SK-N-SH (cell line): ENCODE data around the gene PTCH2. TPM values are rescaled to one million over a fixed set of nuclear protein-coding genes. Genes with fewer than 3 reads are reported as not detected.

Experiments
- CTCF ChIA-PET: fragments of 300-600, 350-600 bp; formaldehyde crosslinking; extraction: SDS; loops from one replicate; lab custom pipeline; 2021; lab: Yijun Ruan, JAX
- POLR2A ChIA-PET: fragments of 350-600 bp; sonication (Branson Sonifier 250); formaldehyde crosslinking; extraction: SDS; loops from one replicate; lab custom pipeline; 2020; ENCODE audit warnings: antibody characterized with exemption, inconsistent platforms; lab: Yijun Ruan, JAX
- DNase-seq: peaks from one replicate; pipeline ENCODE4 v3.0.0; 2012
- H2AFZ ChIP-seq: fragments of 200-600 bp; sonication (generic); 2 replicates; pipeline ENCODE4 v1.8.1; 2016; ENCODE audit warnings: antibody characterized with exemption, mild to moderate bottlenecking, low read depth
- H3F3A ChIP-seq: fragments of 200-600 bp; sonication (generic); replicated peaks from 2 replicates; pipeline ENCODE3; 2016; ENCODE audit warnings: antibody characterized with exemption, mild to moderate bottlenecking; ENCODE audit not compliant: insufficient read depth
- H3K27ac ChIP-seq, 2 experiments: fragments of 200-500 bp in 1 of 2; fragments of 200-600 bp in 1 of 2; sonication (Bioruptor generic) in 1 of 2; sonication (generic), shearing (Covaris generic) in 1 of 2; 2 replicates each; pipeline versions ENCODE4 v1.5.1 to v1.6.1; 2014 to 2016; ENCODE audit warnings: low read depth in 2 of 2, inconsistent platforms in 1 of 2, low read length in 1 of 2, mild to moderate bottlenecking in 1 of 2, mixed read lengths in 1 of 2
- H3K27me3 ChIP-seq: fragments of 200-600 bp; sonication (generic), shearing (Covaris generic); 2 replicates; pipeline ENCODE4 v1.6.1; 2016; ENCODE audit warnings: mixed run types; ENCODE audit not compliant: insufficient read depth
- H3K36me3 ChIP-seq, 2 experiments: fragments of 200-500 bp in 1 of 2; fragments of 200-600 bp in 1 of 2; sonication (Bioruptor generic) in 1 of 2; sonication (generic) in 1 of 2; replicated peaks in 1 of 2; 2 replicates each; pipeline versions ENCODE3 to v1.5.1; 2014 to 2016; ENCODE audit warnings: low read length in 1 of 2, mild to moderate bottlenecking in 1 of 2; ENCODE audit not compliant: insufficient read depth in 2 of 2, control insufficient read depth in 1 of 2
- H3K4me1 ChIP-seq, 2 experiments: fragments of 200-500 bp in 1 of 2; fragments of 200-600 bp in 1 of 2; sonication (Bioruptor generic) in 1 of 2; sonication (generic), shearing (Covaris generic) in 1 of 2; 2 replicates each; pipeline versions ENCODE4 v1.5.1 to v1.6.1; 2014 to 2016; ENCODE audit warnings: low read depth in 1 of 2, low read length in 1 of 2, mixed run types in 1 of 2; ENCODE audit not compliant: insufficient read depth in 2 of 2, control insufficient read depth in 1 of 2
- H3K4me2 ChIP-seq: fragments of 200-600 bp; sonication (generic), shearing (Covaris generic); 2 replicates; pipeline ENCODE4 v1.6.1; 2017; ENCODE audit warnings: mixed run types
- H3K4me3 ChIP-seq, 2 experiments: fragments of 200-500 bp in 1 of 2; fragments of 200-600 bp in 1 of 2; sonication (Bioruptor generic) in 1 of 2; sonication (generic), shearing (Covaris generic) in 1 of 2; 2 replicates each; pipeline versions ENCODE4 v1.5.1 to v1.8.1; 2014 to 2016; ENCODE audit warnings: low read depth in 2 of 2, inconsistent platforms in 1 of 2, low read length in 1 of 2, mild to moderate bottlenecking in 1 of 2, mixed read lengths in 1 of 2, moderate library complexity in 1 of 2
- H3K79me2 ChIP-seq: fragments of 200-600 bp; sonication (generic); 2 replicates; pipeline ENCODE4 v1.8.1; 2017; ENCODE audit warnings: mild to moderate bottlenecking; ENCODE audit not compliant: insufficient read depth
- H3K9ac ChIP-seq: fragments of 200-600 bp; sonication (generic); 2 replicates; pipeline ENCODE4 v1.6.1; 2017; ENCODE audit warnings: mixed run types
- H3K9me2 ChIP-seq: fragments of 200-600 bp; sonication (generic); 2 replicates; pipeline ENCODE4 v1.6.1; 2017; ENCODE audit warnings: mixed run types
- H3K9me3 ChIP-seq: fragments of 200-600 bp; sonication (generic); 2 replicates; pipeline ENCODE4 v1.6.1; 2017; ENCODE audit warnings: mixed run types, mild to moderate bottlenecking, moderate library complexity
- H4K20me1 ChIP-seq: fragments of 200-600 bp; sonication (generic); 2 replicates; pipeline ENCODE4 v1.6.1; 2017; ENCODE audit warnings: mild to moderate bottlenecking, mixed run types; ENCODE audit not compliant: insufficient read depth
- EP300 ChIP-seq, 2 experiments: IDR thresholded peaks; 2 replicates each; pipeline versions ENCODE4 v1.4.0 to v1.6.1; 2012; ENCODE audit warnings: borderline replicate concordance in 1 of 2, low read depth in 1 of 2, low read length in 1 of 2
- FOSL2 ChIP-seq: IDR thresholded peaks from 2 replicates; pipeline ENCODE4 v1.4.0; 2012; ENCODE audit warnings: low read depth, mild to moderate bottlenecking, moderate library complexity, borderline replicate concordance
- GABPA ChIP-seq: IDR thresholded peaks from 2 replicates; pipeline ENCODE4 v1.4.0; 2012; ENCODE audit warnings: low read depth, mild to moderate bottlenecking
- GATA2 ChIP-seq: sonication (generic); formaldehyde crosslinking; IDR thresholded peaks from 2 replicates; pipeline ENCODE4 v1.5.0; 2020; ENCODE audit warnings: mild to moderate bottlenecking, missing genetic modification reagents
- NRF1 ChIP-seq: IDR thresholded peaks from 2 replicates; pipeline ENCODE4 v1.6.1; 2012; ENCODE audit warnings: low read depth, mild to moderate bottlenecking, low read length
- RAD21 ChIP-seq: IDR thresholded peaks from 2 replicates; pipeline ENCODE4 v1.6.1; 2012; ENCODE audit warnings: mild to moderate bottlenecking, low read length
- RFX5 ChIP-seq: IDR thresholded peaks from 2 replicates; pipeline ENCODE4 v1.6.1; 2012; ENCODE audit warnings: mild to moderate bottlenecking, improper control_type of control experiment, low read length
- RXRA ChIP-seq: IDR thresholded peaks from 2 replicates; pipeline ENCODE4 v1.4.0; 2012; ENCODE audit warnings: low read depth, mild to moderate bottlenecking, borderline replicate concordance
- SMC3 ChIP-seq: IDR thresholded peaks from 2 replicates; pipeline ENCODE4 v1.6.1; 2012; ENCODE audit warnings: low read depth, low read length, improper control_type of control experiment
- TCF12 ChIP-seq: IDR thresholded peaks from 2 replicates; pipeline ENCODE4 v1.4.0; 2012
- TEAD4 ChIP-seq: IDR thresholded peaks from 2 replicates; pipeline ENCODE4 v1.4.0; 2012; ENCODE audit warnings: mild to moderate bottlenecking, borderline replicate concordance; ENCODE audit not compliant: insufficient read depth
- WGBS: methylation state at CpG from one replicate; pipeline ENCODE4 v1.1.6; 2017; ENCODE audit warnings: low lambda C conversion rate; 5-methylcytosine and 5-hydroxymethylcytosine counted together
- polyA plus RNA-seq, 3 experiments: library from polyadenylated mRNA; depleted of rRNA; stranded (reverse); fragments of >200 nt; gene quantifications; 2 replicates each; pipeline ENCODE4 v1.2.3, GENCODE V29; 2012
- TF ChIP-seq, protein P1 (sequence below): IDR thresholded peaks from 2 replicates; pipeline ENCODE4 v1.4.0; 2012; ENCODE audit warnings: low read depth, borderline replicate concordance
- TF ChIP-seq, protein P2 (sequence below): fragments of 150-350 bp; IDR thresholded peaks from 2 replicates; pipeline ENCODE4 v1.6.1; 2017; ENCODE audit warnings: antibody characterized with exemption, low read length, low read depth, borderline replicate concordance
- TF ChIP-seq, protein P3 (sequence below): IDR thresholded peaks from 2 replicates; pipeline ENCODE4 v1.4.0; 2012; ENCODE audit warnings: low read depth, borderline replicate concordance
- TF ChIP-seq, protein P4 (sequence below): fragments of 200-600 bp; sonication (generic); IDR thresholded peaks from 2 replicates; pipeline ENCODE4 v1.6.1; 2017; ENCODE audit warnings: antibody characterized with exemption, mild to moderate bottlenecking, moderate library complexity

PTCH2 gene
- polyA plus RNA-seq, 1 of the 3 experiments (the other 2 are of a cell fraction) = 1.2 TPM

DNA sequence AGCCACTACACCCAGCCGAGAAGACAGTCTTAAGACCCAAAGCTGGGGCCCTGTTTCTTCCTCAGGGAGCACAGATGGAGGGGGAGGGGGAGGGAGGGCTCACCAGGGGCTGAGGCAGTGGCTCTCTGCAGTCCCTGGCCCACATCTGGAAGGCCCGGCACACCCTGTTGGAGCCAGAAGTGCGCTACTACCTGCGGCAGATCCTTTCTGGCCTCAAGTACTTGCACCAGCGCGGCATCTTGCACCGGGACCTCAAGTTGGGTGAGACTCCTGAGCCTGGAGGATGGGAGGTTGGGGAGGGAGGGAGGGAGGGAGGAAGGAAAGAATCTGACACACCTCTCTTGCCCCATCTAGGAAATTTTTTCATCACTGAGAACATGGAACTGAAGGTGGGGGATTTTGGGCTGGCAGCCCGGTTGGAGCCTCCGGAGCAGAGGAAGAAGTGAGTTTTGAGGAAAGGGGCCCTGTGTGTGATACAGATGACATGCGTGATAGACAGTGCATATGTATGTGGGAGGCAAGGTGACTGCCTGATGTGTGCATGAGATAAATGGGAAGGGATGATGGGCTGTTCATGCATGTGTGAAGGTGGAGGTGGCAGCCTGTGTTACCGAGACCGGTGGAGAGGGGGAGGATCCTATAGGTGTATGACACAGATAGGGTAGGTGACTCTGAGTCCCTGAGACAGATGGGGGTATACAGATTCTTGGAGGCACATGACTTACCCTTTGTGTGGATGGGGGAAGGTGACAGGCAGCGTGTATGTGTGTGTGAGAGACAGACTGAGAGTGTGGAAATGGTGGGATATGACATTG, 41.4 kb downstream of the PTCH2 start:
- peak overlapping the region; percentile 98 for H3K9ac ChIP-seq
- H3K4me3 ChIP-seq = peak overlapping the region; percentile 87 to 96; a peak in 3 of 4 replicates
- POLR2A ChIA-PET = no interaction called here
- peak overlapping the region in 1 of 2 experiments; percentile 100; a peak in 1 of 4 replicates for H3K27ac ChIP-seq
- DNase-seq = no peak
- H3K79me2 ChIP-seq = peaks cover 57% of the 10 kb centered on the region
- CTCF ChIA-PET = interaction anchor here (0.9 to 1.9 kb wide), 3 partner anchors 8 to 16 kb away, joined by 4 to 11 read pairs (median 7); no protein-coding TSS in a partner anchor
- peaks cover 32% of the 10 kb centered on the region for H4K20me1 ChIP-seq
- TF ChIP-seq RXRA = no peak
- TF ChIP-seq, protein P1, sequence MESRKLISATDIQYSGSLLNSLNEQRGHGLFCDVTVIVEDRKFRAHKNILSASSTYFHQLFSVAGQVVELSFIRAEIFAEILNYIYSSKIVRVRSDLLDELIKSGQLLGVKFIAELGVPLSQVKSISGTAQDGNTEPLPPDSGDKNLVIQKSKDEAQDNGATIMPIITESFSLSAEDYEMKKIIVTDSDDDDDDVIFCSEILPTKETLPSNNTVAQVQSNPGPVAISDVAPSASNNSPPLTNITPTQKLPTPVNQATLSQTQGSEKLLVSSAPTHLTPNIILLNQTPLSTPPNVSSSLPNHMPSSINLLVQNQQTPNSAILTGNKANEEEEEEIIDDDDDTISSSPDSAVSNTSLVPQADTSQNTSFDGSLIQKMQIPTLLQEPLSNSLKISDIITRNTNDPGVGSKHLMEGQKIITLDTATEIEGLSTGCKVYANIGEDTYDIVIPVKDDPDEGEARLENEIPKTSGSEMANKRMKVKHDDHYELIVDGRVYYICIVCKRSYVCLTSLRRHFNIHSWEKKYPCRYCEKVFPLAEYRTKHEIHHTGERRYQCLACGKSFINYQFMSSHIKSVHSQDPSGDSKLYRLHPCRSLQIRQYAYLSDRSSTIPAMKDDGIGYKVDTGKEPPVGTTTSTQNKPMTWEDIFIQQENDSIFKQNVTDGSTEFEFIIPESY = no peak
- no peak for TF ChIP-seq EP300 (IDR thresholded peaks at IDR 0.05; ENCODE audit: borderline replicate concordance in 1 of 2, low read depth in 1 of 2, low read length in 1 of 2)
- TF ChIP-seq GATA2 = no peak
- TF ChIP-seq, protein P2, sequence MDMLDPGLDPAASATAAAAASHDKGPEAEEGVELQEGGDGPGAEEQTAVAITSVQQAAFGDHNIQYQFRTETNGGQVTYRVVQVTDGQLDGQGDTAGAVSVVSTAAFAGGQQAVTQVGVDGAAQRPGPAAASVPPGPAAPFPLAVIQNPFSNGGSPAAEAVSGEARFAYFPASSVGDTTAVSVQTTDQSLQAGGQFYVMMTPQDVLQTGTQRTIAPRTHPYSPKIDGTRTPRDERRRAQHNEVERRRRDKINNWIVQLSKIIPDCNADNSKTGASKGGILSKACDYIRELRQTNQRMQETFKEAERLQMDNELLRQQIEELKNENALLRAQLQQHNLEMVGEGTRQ = no peak
- TF ChIP-seq TCF12 = no peak
- TF ChIP-seq GABPA = no peak
- no peak for TF ChIP-seq NRF1
- TF ChIP-seq RFX5 = no peak
- no peak for TF ChIP-seq SMC3
- WGBS = 69% methylated on average over 10 of the region's 13 CpGs
- no peak overlapping the region for H2AFZ ChIP-seq
- H3K9me2 ChIP-seq = no peaks in the 10 kb centered on the region
- peaks cover 34% of the 10 kb centered on the region for H3F3A ChIP-seq
- H3K4me2 ChIP-seq = peak overlapping the region; percentile 98
- no peaks in the 10 kb centered on the region for H3K27me3 ChIP-seq
- peaks cover 43 to 48% of the 10 kb centered on the region in 2 experiments for H3K36me3 ChIP-seq
- peaks cover 21 to 33% of the 10 kb centered on the region in 2 experiments; a peak in 3 of 4 replicates for H3K4me1 ChIP-seq
- no peaks in the 10 kb centered on the region for H3K9me3 ChIP-seq

DNA sequence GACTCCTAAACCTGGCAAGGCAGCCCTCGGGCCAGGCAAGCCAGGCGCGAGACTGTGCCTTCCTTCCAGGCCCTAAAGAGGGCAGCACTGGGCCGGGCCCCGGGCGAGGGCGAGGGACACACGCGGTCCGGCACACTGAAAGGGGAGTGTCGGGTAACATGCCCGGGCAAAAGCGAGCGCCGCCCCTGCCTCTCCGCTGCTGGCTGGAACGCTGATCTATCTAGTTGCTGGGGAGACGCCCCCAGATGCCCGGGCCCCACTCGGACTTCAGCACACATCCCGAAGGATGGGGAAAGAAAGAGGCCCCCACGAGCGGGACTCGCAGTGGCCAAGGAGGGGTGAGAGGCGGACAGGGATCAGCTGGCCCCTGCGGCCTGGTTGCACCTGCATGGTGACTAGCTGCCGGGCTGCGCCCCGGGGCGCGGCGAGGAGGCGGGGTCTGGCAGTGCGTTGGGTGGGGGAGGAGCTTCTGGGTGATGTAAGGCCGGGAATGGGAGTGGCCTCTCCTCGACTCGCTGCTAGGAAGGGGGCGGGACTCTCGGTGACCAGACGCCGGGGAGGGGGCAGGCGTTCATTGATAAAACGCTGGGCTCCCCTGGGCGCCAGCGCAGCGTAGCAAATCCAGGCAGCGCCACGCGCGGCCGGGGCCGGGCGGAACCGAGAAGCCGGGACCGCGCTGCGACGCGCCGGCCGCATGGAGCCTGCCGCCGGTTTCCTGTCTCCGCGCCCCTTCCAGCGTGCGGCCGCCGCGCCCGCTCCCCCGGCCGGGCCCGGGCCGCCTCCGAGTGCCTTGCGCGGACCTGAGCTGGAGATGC, 43.1 kb downstream of the PTCH2 start, which contains the start of gene PLK3:
Gene PLK3 (plus strand): TSS at position 608 of the 815 bp plus-strand sequence. CDS start 87 bp downstream, at position 695.
- peak within 1 kb of the TSS; percentile 87 to 96 for H3K4me3 ChIP-seq
- TF ChIP-seq, protein P3, sequence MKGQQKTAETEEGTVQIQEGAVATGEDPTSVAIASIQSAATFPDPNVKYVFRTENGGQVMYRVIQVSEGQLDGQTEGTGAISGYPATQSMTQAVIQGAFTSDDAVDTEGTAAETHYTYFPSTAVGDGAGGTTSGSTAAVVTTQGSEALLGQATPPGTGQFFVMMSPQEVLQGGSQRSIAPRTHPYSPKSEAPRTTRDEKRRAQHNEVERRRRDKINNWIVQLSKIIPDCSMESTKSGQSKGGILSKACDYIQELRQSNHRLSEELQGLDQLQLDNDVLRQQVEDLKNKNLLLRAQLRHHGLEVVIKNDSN = no peak
- TF ChIP-seq FOSL2 (no peak), NRF1 (0 out of 2 replicates have a peak, but pooled peaks have one; percentile 21), GABPA (no peak), RFX5 (peak; percentile 25; the same call in 1 of the 2 replicates), EP300 (IDR thresholded peaks at IDR 0.05; ENCODE audit: borderline replicate concordance in 1 of 2, low read depth in 1 of 2, low read length in 1 of 2) (peak in 1 of 2 experiments; percentile 30; a peak in 1 of 4 replicates), RAD21 (peak; percentile 72), TEAD4 (peak; percentile 3; the same call in 1 of the 2 replicates)
- TF ChIP-seq, protein P2 = no peak
- TF ChIP-seq, protein P4, sequence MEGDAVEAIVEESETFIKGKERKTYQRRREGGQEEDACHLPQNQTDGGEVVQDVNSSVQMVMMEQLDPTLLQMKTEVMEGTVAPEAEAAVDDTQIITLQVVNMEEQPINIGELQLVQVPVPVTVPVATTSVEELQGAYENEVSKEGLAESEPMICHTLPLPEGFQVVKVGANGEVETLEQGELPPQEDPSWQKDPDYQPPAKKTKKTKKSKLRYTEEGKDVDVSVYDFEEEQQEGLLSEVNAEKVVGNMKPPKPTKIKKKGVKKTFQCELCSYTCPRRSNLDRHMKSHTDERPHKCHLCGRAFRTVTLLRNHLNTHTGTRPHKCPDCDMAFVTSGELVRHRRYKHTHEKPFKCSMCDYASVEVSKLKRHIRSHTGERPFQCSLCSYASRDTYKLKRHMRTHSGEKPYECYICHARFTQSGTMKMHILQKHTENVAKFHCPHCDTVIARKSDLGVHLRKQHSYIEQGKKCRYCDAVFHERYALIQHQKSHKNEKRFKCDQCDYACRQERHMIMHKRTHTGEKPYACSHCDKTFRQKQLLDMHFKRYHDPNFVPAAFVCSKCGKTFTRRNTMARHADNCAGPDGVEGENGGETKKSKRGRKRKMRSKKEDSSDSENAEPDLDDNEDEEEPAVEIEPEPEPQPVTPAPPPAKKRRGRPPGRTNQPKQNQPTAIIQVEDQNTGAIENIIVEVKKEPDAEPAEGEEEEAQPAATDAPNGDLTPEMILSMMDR = peak; percentile 86

More for the DNA sequence above, 43.1 kb downstream of the PTCH2 start, which contains the start of gene PLK3:
- 0% methylated on average over 27 of the region's 79 CpGs for WGBS
- CTCF ChIA-PET = interaction anchor here (0.6 to 1.9 kb wide), 15 partner anchors 9 to 503 kb away, joined by 3 to 11 read pairs (median 4); partner anchors contain the start of genes EIF2B3, RNU5D-1 and RPS8
- H3K27me3 ChIP-seq = no peaks in the 10 kb centered on the region
- H3K79me2 ChIP-seq = peaks cover 47% of the 10 kb centered on the region
- peaks cover 27 to 31% of the 10 kb centered on the region in 2 experiments for H3K36me3 ChIP-seq
- H3K9ac ChIP-seq = peak within 1 kb of the TSS; percentile 98
- POLR2A ChIA-PET = interaction anchor here (0.6 to 2.3 kb wide), 13 partner anchors 9 to 825 kb away, joined by 3 to 29 read pairs (median 4); partner anchors contain the start of genes ATP6V0B, BEST4, BTBD19 and EIF2B3
- no peaks in the 10 kb centered on the region for H3K9me3 ChIP-seq
- peaks cover 32% of the 10 kb centered on the region for H4K20me1 ChIP-seq
- peak; percentile 97 for DNase-seq
- H3K4me1 ChIP-seq = peaks cover 16 to 20% of the 10 kb centered on the region in 2 experiments; a peak in 2 of 4 replicates
- no peaks in the 10 kb centered on the region for H3K9me2 ChIP-seq
- H3F3A ChIP-seq = peaks cover 20% of the 10 kb centered on the region
- peak within 1 kb of the TSS; percentile 98 for H3K4me2 ChIP-seq
- peak within 1 kb of the TSS; percentile 86 for H2AFZ ChIP-seq
- H3K27ac ChIP-seq = peak within 1 kb of the TSS; percentile 97 to 100
